Activated T-cell treated with anti-CD3 and anti-CD28 coated beads, Interleukin-2, amount 50 U/mL, for 48 hours (primary cell): Measurements from ENCODE around the gene ZNF91.
"Not testable (repeated sequence)": the region's sequence is repeated elsewhere in the genome, so short reads cannot be mapped to it uniquely, and the experiment has no call there.

Experiments
- DNase-seq, 2 experiments: peaks; one replicate each; pipeline ENCODE4 v3.0.0-alpha.2; 2020

ZNF91 gene

GRCh38 chr19:23395041-23395721 is at the start of gene ZNF91:
Gene ZNF91, minus strand, starts transcription at chr19:23395471. Its CDS starts 117 bp downstream, at chr19:23395354.
- peak; percentile 91 to 92 for DNase-seq

- DNase-seq, result peak; percentile 36 to 37
Observed at GRCh38 chr19:23440791-23441190, 45.5 kb upstream of the ZNF91 start.

- peak; percentile 22 to 39 for DNase-seq
Observed at GRCh38 chr19:23440207-23440606, 44.9 kb upstream of the ZNF91 start.

GRCh38 chr19:23439623-23440022 is 44.4 kb upstream of the ZNF91 start:
- no peak for DNase-seq

GRCh38 chr19:23437901-23438300 is 42.6 kb upstream of the ZNF91 start:
- no peak for DNase-seq

GRCh38 chr19:23436944-23437343 is 41.7 kb upstream of the ZNF91 start:
- no peak for DNase-seq

- peak in 1 of 2 experiments; percentile 24 for DNase-seq
Observed at GRCh38 chr19:23436318-23436717, 41.0 kb upstream of the ZNF91 start.

- DNase-seq, result no peak
Observed at GRCh38 chr19:23420824-23421223, 25.6 kb upstream of the ZNF91 start.

GRCh38 chr19:23419261-23419660 is 24.0 kb upstream of the ZNF91 start:
- DNase-seq, result not testable (repeated sequence)

GRCh38 chr19:23415561-23416191 is 20.4 kb upstream of the ZNF91 start:
- DNase-seq, result peak in 1 of 2 experiments; percentile 37

GRCh38 chr19:23415034-23415433 is 19.8 kb upstream of the ZNF91 start:
- DNase-seq, result no peak

- no peak for DNase-seq
Observed at GRCh38 chr19:23410155-23410554, 14.9 kb upstream of the ZNF91 start.

- DNase-seq, result no peak
Observed at GRCh38 chr19:23409392-23410048, 14.2 kb upstream of the ZNF91 start.

- DNase-seq, result no peak
Observed at GRCh38 chr19:23407616-23408133, 12.4 kb upstream of the ZNF91 start.

GRCh38 chr19:23406721-23407120 is 11.4 kb upstream of the ZNF91 start:
- DNase-seq, result no peak

- no peak for DNase-seq
Observed at GRCh38 chr19:23406091-23406490, 10.8 kb upstream of the ZNF91 start.

GRCh38 chr19:23404676-23405075 is 9.4 kb upstream of the ZNF91 start:
- DNase-seq, result no peak

GRCh38 chr19:23403581-23404324 is 8.5 kb upstream of the ZNF91 start:
- no peak for DNase-seq

- DNase-seq, result no peak
Observed at GRCh38 chr19:23403052-23403451, 7.8 kb upstream of the ZNF91 start.

GRCh38 chr19:23402388-23402787 is 7.1 kb upstream of the ZNF91 start:
- no peak for DNase-seq

- DNase-seq, result no peak
Observed at GRCh38 chr19:23401086-23401610, 5.9 kb upstream of the ZNF91 start.

- DNase-seq, result no peak
Observed at GRCh38 chr19:23399443-23399842, 4.2 kb upstream of the ZNF91 start.

- not testable (repeated sequence) for DNase-seq
Observed at GRCh38 chr19:23395722-23396117, 449 bp upstream of the ZNF91 start.
